ENCODE data around the gene UGT1A7. TPM values are rescaled to one million over a fixed set of nuclear protein-coding genes. Genes with fewer than 3 reads are reported as not detected.

The UGT1A7 gene
- total RNA-seq, 1 donor from 2014 or later: 0.19 TPM

- Mint-ChIP-seq H3K27ac (no peak overlapping the region), H3K9me3 (no peaks in the 10 kb centered on the region), H3K36me3 (no peaks in the 10 kb centered on the region), H3K4me1 (ENCODE audit: unreplicated experiment) (no peaks in the 10 kb centered on the region), H3K27me3 (peaks cover 23% of the 10 kb centered on the region), H3K4me3 (no peak overlapping the region)
- TF ChIP-seq CTCF (conservative IDR thresholded peaks at IDR 0.05): no peak
- no peak for DNase-seq (ENCODE audit: extremely low spot score, unreplicated experiment)
Measured at GRCh38 chr2:233769260-233769659, 87.6 kb downstream of the UGT1A7 start.

GRCh38 chr2:233772153-233772552, 90.5 kb downstream of the UGT1A7 start:
- DNase-seq (ENCODE audit: extremely low spot score, unreplicated experiment): no peak
- Mint-ChIP-seq H3K36me3 (no peaks in the 10 kb centered on the region), H3K9me3 (peaks cover 3% of the 10 kb centered on the region), H3K4me1 (ENCODE audit: unreplicated experiment) (no peaks in the 10 kb centered on the region), H3K27me3 (peaks cover 14% of the 10 kb centered on the region), H3K27ac (no peak overlapping the region), H3K4me3 (no peak overlapping the region)
- TF ChIP-seq CTCF (conservative IDR thresholded peaks at IDR 0.05): no peak

GRCh38 chr2:233772583-233772982, 90.9 kb downstream of the UGT1A7 start:
- DNase-seq (ENCODE audit: extremely low spot score, unreplicated experiment): no peak
- no peak for TF ChIP-seq CTCF (conservative IDR thresholded peaks at IDR 0.05)
- Mint-ChIP-seq H3K27ac (no peak overlapping the region), H3K36me3 (no peaks in the 10 kb centered on the region), H3K27me3 (peaks cover 18% of the 10 kb centered on the region), H3K9me3 (peaks cover 3% of the 10 kb centered on the region), H3K4me1 (ENCODE audit: unreplicated experiment) (no peaks in the 10 kb centered on the region), H3K4me3 (no peak overlapping the region)

- H3K4me3 Mint-ChIP-seq: no peak overlapping the region
- H3K27ac Mint-ChIP-seq: no peak overlapping the region
- no peaks in the 10 kb centered on the region for H3K36me3 Mint-ChIP-seq
- TF ChIP-seq CTCF (conservative IDR thresholded peaks at IDR 0.05): no peak
- DNase-seq (ENCODE audit: extremely low spot score, unreplicated experiment): no peak
- H3K27me3 Mint-ChIP-seq: peaks cover 23% of the 10 kb centered on the region
- peaks cover 3% of the 10 kb centered on the region for H3K9me3 Mint-ChIP-seq
- no peaks in the 10 kb centered on the region for H3K4me1 Mint-ChIP-seq (ENCODE audit: unreplicated experiment)
Measured at GRCh38 chr2:233773854-233774253, 92.2 kb downstream of the UGT1A7 start.

GRCh38 chr2:233775414-233775813, 93.7 kb downstream of the UGT1A7 start:
- peaks cover 26% of the 10 kb centered on the region for H3K27me3 Mint-ChIP-seq
- H3K9me3 Mint-ChIP-seq: peaks cover 3% of the 10 kb centered on the region
- no peak overlapping the region for H3K4me3 Mint-ChIP-seq
- H3K27ac Mint-ChIP-seq: no peak overlapping the region
- H3K36me3 Mint-ChIP-seq: no peaks in the 10 kb centered on the region
- TF ChIP-seq CTCF (conservative IDR thresholded peaks at IDR 0.05): no peak
- no peak for DNase-seq (ENCODE audit: extremely low spot score, unreplicated experiment)
- H3K4me1 Mint-ChIP-seq (ENCODE audit: unreplicated experiment): no peaks in the 10 kb centered on the region

- Mint-ChIP-seq H3K27me3 (peaks cover 27% of the 10 kb centered on the region), H3K4me1 (ENCODE audit: unreplicated experiment) (no peaks in the 10 kb centered on the region), H3K4me3 (no peak within 1 kb of the TSS), H3K27ac (no peak within 1 kb of the TSS), H3K36me3 (no peaks in the 10 kb centered on the region), H3K9me3 (peaks cover 3% of the 10 kb centered on the region)
- DNase-seq (ENCODE audit: extremely low spot score, unreplicated experiment): no peak
- no peak for TF ChIP-seq CTCF (conservative IDR thresholded peaks at IDR 0.05)
Measured at GRCh38 chr2:233778030-233778429, 96.3 kb downstream of the UGT1A7 start, which contains the start of gene MROH2A. TSS of gene MROH2A (plus strand) at chr2:233778330. CDS start at chr2:233779359, 1,029 bp downstream.
